ENCODE measurements around the gene TMTC2. TPM values are rescaled to one million over a fixed set of nuclear protein-coding genes. Genes with fewer than 3 reads are reported as not detected.

The TMTC2 gene
- polyA plus RNA-seq, 1 donor from 2014 or later: 20.6 TPM

DNA sequence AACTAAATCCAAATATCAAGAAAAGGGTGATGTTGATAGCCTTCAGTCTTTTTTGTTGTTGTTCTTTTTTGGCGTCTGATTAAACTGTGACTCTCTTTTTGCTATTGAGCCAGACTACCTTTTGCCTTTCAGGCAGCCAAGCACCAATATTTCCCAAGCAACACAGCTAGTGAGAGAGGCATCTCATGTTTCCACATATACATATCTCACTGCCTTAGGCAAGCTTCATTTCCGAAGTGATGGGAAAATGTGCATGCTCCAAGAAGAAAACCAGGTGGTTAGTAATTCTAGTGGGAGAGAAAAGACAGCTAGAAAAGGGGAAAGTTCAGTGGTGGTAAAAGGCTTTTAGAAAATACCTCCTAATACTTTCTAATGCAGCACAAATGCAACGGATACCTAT, 277.7 kb downstream of the TMTC2 start:
- H3K9ac ChIP-seq (ENCODE audit: low read length): no peak overlapping the region
- H3K27ac ChIP-seq (ENCODE audit: low read length): no peak overlapping the region
- peaks cover 2% of the 10 kb centered on the region for H3F3A ChIP-seq (ENCODE audit: insufficient read depth, low read length, poor library complexity, severe bottlenecking)
- H3K36me3 ChIP-seq (ENCODE audit: insufficient read depth, low read length): no peaks in the 10 kb centered on the region
- no peaks in the 10 kb centered on the region for H3K9me2 ChIP-seq (ENCODE audit: insufficient read depth, low read length)
- H3K27me3 ChIP-seq (ENCODE audit: insufficient read depth, low read depth, low read length): no peaks in the 10 kb centered on the region
- no peaks in the 10 kb centered on the region for H3K79me2 ChIP-seq (replicated peaks; ENCODE audit: insufficient read depth, low read length)
- TF ChIP-seq MXI1 (conservative IDR thresholded peaks at IDR 0.05; ENCODE audit: poor library complexity, severe bottlenecking): no peak
- TF ChIP-seq CTCF (IDR thresholded peaks at IDR 0.05; ENCODE audit: poor library complexity, severe bottlenecking): no peak
- no peak for TF ChIP-seq REST (IDR thresholded peaks at IDR 0.05; ENCODE audit: borderline replicate concordance)
- TF ChIP-seq EZH2 (IDR thresholded peaks at IDR 0.05; ENCODE audit: borderline replicate concordance, insufficient read depth, low read length, poor library complexity, severe bottlenecking): no peak
- no peak for TF ChIP-seq EP300 (conservative IDR thresholded peaks at IDR 0.05; ENCODE audit: poor library complexity, severe bottlenecking)
- no peak for TF ChIP-seq TAF1 (IDR thresholded peaks at IDR 0.05; ENCODE audit: low read depth)
- no peaks in the 10 kb centered on the region for H4K20me1 ChIP-seq (ENCODE audit: insufficient read depth)
- no peaks in the 10 kb centered on the region for H3K9me3 ChIP-seq (ENCODE audit: low read length)
- H2AFZ ChIP-seq (ENCODE audit: low read depth, low read length): no peak overlapping the region
- H3K4me2 ChIP-seq (ENCODE audit: low read length): no peak overlapping the region
- no peak overlapping the region for H3K4me3 ChIP-seq (ENCODE audit: low read length)

DNA sequence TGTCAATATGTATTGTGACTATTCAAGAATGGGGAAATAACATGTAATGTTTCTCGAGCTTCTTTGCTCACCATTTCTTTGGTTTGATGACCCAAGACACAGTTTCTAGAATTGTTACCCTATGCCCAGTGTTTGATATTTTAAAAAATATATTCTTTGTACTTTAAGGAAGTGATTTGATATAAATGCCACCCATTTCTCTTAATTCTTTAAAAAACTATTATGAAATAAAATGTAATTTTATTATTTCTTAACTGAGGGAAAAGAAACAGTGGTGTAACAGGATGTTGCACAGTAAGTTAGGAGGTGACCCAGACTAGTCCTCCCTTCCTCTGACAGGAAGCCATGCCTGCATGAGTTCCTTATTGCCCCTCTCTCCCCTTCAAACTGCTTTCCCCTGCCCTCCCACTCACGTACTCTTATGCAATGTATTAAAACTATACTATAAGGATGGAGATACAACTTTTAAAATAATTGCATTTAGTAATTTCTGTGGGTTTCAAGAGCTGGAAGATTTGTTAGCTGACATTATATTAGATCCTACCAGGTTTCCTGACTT, 279.4 kb downstream of the TMTC2 start:
- Histone ChIP-seq H2AFZ (ENCODE audit: low read depth, low read length) (no peak overlapping the region), H3K36me3 (ENCODE audit: insufficient read depth, low read length) (no peaks in the 10 kb centered on the region), H3K27ac (ENCODE audit: low read length) (no peak overlapping the region), H3K9me2 (ENCODE audit: insufficient read depth, low read length) (no peaks in the 10 kb centered on the region), H3K79me2 (replicated peaks; ENCODE audit: insufficient read depth, low read length) (no peaks in the 10 kb centered on the region), H3F3A (ENCODE audit: insufficient read depth, low read length, poor library complexity, severe bottlenecking) (peaks cover 2% of the 10 kb centered on the region), H3K9me3 (ENCODE audit: low read length) (no peaks in the 10 kb centered on the region), H4K20me1 (ENCODE audit: insufficient read depth) (no peaks in the 10 kb centered on the region), H3K27me3 (ENCODE audit: insufficient read depth, low read depth, low read length) (no peaks in the 10 kb centered on the region), H3K9ac (ENCODE audit: low read length) (no peak overlapping the region), H3K4me3 (ENCODE audit: low read length) (no peak overlapping the region), H3K4me2 (ENCODE audit: low read length) (no peak overlapping the region)
- TF ChIP-seq EP300 (conservative IDR thresholded peaks at IDR 0.05; ENCODE audit: poor library complexity, severe bottlenecking) (no peak), EZH2 (IDR thresholded peaks at IDR 0.05; ENCODE audit: borderline replicate concordance, insufficient read depth, low read length, poor library complexity, severe bottlenecking) (no peak), REST (IDR thresholded peaks at IDR 0.05; ENCODE audit: borderline replicate concordance) (no peak), MXI1 (conservative IDR thresholded peaks at IDR 0.05; ENCODE audit: poor library complexity, severe bottlenecking) (no peak), RAD21 (conservative IDR thresholded peaks at IDR 0.05) (no peak), TAF1 (IDR thresholded peaks at IDR 0.05; ENCODE audit: low read depth) (no peak), POLR2AphosphoS5 (IDR thresholded peaks at IDR 0.05) (no peak), CTCF (IDR thresholded peaks at IDR 0.05; ENCODE audit: poor library complexity, severe bottlenecking) (no peak), SMC3 (conservative IDR thresholded peaks at IDR 0.05; ENCODE audit: poor library complexity) (no peak)
